ENCODE measurements around the gene POU2F2.

GRCh38 chr19:42095142-42095813 lies 37.0 kb downstream of the POU2F2 start:
- TF ChIP-seq CTCF (conservative IDR thresholded peaks at IDR 0.05) (no peak), ZFX (IDR thresholded peaks at IDR 0.05) (no peak)

Data from C4-2B (cell line).